Transverse colon (tissue), 3 donors: ENCODE results near the gene EIF4E3.

Experiments used
- CTCF ChIP-seq, 5 experiments: fragments of 200-600 bp in 3 of 5; fragments of 450-650 bp in 2 of 5; sonication (generic) in 3 of 5; IDR thresholded peaks; 1 replicate in 2 of 5; 2 replicates in 3 of 5; pipeline ENCODE4 v1.5.1; 2016 to 2017; ENCODE audit warnings: antibody characterized with exemption in 5 of 5, inconsistent platforms in 3 of 5, mild to moderate bottlenecking in 2 of 5, moderate library complexity in 1 of 5
- POLR2A ChIP-seq: fragments of 450-650 bp; IDR thresholded peaks from one replicate; pipeline ENCODE4 v1.6.1; 2016; ENCODE audit warnings: antibody characterized with exemption, mild to moderate bottlenecking, moderate library complexity

- no peak for TF ChIP-seq POLR2A
- no peak for TF ChIP-seq CTCF (IDR thresholded peaks at IDR 0.05)
These were observed 26.4 kb upstream of the EIF4E3 start for GRCh38 chr3:71751602-71752001.
